Fibroblast of the conjunctiva (primary cell): ENCODE data around the gene AGAP6.
"Not testable (repeated sequence)": the region's sequence is repeated elsewhere in the genome, so short reads cannot be mapped to it uniquely, and the experiment has no call there.

Experiments used
- DNase-seq: peaks from one replicate; pipeline ENCODE4 v3.0.0-alpha.2; 2010; ENCODE audit warnings: low read depth

Gene AGAP6

DNA sequence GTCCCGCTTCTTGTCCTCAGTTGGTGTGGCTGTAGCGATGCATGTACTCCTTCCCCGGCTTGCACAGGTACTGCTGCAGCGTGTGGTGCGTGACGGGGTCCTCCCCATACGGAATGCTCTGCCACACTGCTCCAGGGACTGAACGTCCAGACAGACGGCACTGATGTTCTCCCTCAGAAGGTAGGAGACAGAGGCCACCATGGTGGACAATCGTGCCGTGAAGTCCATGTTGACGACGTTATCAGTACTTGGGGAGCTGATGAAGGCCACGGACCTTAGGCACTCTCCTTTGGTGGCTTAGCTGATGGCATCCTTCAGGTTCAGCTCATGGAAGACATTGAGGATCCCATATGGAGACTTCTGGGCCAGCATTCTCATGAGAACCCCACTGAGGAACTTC is 37.4 kb downstream of the AGAP6 start:
- DNase-seq: no peak

DNA sequence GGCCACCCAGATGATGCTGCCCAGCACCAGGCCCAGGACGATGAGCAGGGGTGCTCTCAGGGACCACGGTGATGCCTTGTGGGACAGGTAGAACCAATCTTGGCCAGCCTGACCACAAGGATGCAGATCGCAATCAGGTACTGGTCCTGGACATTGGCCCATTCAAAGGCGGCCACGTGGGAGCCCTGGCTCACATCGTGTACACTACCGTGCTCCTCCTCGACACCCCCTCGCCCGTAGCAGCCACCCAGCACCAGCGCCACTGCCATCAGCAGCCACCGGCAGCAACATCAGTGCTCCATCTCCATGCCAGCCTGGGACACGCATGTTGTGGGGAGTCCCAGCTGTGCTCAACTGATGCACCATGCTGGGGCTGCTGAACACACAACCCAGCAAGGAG is 39.0 kb downstream of the AGAP6 start:
- DNase-seq: no peak

DNA sequence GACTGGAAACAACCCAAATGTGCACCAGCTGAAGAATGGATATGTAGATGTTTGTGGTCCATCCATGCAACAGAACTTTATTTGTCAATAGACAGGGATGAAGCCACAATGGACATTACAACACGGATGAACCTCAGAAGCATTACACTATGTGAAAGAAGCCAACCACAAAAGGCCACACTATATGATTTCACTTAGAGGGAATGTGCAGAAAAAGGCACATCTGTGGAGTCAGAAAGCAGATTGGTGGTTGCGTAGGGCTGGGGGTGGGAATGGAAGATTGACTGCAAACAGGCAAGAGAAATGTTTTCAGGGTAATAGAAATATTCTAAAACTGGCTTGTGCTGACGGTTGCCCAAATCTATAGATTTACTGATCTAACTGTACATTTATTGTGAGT is 45.3 kb downstream of the AGAP6 start:
- DNase-seq: no peak

DNA sequence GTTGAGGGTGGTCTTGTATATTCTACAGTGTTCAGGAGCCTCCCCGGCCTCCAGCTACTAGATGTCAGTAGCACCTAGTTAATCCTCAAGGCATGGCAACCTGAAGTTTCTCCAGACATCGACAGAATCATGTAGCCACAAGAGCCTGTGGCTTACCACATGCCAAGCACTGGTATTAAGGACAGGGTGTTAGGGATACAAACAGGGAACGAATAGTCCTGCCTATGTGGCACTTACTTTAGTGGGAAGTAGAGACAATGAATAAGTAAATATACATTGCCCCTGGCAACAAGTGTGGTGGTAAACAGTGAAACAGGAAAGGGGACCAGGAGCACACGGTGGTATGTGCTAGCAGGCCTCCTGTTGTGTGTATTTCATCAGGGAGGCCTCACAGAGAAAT is 47.1 kb downstream of the AGAP6 start:
- DNase-seq: not testable (repeated sequence)

DNA sequence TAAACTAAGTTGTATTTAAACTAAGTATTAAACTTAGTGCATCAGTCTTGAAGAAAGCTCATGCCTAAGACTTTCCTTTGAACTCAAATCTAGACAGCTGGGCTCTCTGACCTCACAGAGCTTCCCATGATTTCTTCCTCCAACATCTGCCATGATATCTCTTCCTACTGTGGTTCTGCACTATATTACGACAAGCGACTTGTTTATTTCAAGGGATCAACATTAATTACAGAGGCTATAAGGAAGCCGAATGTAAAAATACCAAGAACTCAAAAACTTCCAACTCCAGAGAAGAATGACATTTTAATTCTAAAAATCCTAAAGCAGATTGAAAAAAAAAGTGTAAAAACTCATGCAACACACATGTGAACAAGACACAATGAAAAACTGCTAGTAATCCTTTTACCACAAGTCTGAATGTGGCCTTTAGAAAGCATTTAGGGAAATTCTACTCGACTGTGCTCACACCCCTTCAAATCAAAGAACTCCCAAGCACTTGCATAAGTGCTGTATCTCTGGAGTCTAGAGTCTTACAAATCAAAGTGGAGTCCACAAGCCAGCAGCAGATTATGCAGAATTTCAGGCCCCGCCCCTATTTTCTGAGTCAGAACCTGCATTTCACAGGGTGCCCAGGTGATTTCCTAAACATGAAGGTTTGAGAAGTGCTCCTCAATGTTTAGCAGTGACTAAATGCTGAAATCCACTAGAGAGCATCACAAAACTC is 56.9 kb downstream of the AGAP6 start:
- no peak for DNase-seq

DNA sequence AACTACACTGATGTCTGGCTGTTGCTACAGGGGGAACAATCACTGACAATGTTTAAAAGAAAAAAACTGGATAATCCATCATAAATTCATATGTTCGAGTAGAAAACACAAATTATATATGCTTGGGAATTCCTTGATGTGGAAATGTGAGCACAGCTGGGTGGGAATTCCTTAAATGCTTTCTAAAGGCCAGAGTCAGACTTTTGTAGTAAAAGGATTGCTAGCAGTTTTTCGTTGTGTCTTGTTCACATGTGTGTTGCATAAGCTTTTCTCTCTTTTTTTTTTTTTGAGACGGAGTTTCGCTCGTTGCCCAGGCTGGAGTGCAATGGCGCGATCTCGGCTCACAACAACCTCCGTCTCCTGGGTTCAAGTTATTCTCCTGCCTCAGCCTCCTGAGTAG is 58.3 kb downstream of the AGAP6 start:
- not testable (repeated sequence) for DNase-seq

DNA sequence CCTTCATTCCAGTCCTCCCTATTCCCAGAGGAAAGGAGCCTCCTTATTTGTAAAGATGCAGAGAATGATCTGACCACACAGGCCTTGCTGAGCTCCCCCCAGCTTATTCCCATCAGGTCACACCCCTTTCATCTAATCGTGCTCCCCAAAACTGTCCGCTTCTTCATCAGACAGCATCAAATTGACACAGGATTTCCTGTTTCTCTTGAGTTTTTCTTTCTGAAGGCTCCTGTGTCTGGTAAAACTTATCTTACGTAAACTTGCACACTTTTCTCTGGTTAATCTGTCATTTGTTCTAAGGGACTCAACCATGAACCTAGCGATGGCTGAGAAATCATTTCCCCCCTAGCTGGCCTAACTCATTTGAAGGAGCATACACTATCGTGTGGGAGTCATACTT is 59.4 kb downstream of the AGAP6 start:
- DNase-seq: not testable (repeated sequence)

DNA sequence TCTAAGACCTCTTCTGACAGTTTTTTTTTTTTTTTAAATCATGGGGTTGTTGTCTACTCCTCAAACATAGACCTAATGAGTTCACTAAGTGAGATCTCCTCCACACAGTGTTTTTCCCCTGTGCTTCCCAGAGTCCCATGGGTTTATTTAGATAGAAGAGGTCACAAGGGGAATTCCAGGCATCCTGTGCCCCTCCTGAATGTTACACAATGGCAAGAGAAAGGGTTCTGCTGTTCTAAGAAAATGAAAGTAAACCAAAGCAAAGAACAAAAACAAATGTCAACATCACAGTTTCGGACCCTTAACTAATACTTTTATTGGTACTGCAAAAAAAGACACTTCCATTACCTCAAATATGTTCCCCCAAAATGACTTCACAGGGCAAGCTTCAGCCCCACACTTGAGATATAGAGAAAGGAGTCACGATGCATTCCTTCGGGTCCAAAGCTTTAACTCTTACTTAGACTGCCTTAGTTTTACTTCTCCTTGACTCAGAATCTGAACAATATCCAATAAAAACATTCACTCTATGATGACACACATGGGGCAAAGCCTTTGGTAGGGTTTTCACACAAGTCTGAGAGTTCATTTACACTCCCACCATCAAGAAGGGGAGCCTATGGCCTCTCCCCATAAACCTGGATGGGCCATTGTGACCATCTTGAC is 63.9 kb downstream of the AGAP6 start:
- DNase-seq: not testable (repeated sequence)

DNA sequence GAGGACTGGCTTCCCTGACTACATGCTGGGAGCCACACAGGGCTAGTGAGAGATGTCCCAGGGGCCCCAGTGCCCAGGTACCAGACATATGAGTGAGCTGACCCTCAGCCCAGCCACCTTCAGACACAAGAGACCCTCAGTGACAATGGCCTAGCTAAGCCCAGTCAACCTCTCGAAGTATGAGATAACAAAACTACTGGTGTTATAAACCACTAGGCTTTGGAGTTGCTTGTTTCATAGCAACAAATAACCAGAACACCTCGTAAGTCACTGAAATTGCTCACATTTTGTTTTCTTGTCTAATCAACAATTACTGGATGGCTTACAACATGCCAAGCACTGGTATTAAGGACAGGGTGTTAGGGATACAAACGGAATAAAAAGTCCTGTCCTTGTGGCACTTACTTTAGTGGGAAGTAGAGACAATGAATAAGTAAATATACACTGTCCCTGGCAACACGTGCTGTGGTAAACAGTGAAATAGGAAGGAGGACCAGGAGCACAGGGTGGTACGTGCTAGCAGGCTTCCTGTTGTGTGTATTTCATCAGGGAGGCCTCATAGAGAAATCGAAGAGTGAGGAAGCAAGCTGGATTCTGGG is 64.7 kb downstream of the AGAP6 start:
- DNase-seq: not testable (repeated sequence)

DNA sequence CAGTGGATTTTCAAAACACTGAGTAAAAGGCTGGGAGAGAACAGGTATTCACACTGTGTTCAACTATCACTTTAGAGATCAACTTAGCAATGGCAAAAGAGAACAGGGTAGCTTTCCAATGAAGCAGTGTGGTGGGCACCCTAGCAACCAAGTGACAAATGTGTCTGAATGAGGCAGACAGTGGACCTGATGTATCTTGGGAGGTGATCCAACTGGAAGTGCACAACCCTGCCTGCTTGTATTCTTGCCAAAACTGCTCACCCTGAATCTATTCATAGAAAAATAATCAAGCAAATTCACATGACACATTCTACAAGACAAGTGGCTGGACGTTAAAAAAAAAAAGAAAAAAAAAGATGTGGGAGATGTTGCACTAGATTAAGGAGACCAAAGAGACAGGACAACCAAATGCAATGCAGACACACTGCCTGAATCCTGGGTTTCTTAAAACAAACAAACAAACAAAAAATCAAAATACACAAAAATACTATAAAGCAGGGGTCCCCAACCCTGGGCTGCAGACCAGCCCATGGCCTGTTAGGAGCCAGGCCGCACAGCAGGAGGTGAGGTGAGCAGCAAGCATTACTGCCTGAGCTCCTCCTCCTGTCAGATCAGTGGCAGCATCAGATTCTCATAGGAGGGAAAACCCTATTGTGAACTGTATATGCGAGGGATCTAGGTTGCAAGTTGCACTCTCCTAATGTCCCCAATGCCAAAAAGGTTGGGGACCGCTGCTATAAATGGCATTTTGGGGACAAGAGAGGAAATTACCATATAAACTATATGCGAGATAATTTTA is 67.5 kb downstream of the AGAP6 start:
- DNase-seq: not testable (repeated sequence)

DNA sequence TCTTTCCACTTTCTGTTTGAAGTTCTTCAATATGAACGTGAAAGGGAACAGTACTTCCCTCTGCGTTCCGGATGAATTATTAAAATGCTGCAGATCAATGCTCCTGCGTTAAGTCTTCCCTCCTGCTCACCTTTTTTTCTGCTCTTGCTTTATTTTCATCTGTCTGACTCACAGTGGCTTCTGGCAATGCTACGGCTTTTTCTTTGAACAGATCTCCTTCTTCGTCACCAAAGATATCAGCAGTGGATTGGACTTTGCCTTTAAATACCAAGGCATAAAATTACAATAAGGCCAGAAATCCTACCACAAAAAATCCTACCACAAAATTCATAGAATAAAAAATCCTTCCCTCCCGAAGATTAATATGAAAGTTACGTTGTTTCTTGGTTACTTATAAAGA is 68.4 kb downstream of the AGAP6 start:
- not testable (repeated sequence) for DNase-seq

DNA sequence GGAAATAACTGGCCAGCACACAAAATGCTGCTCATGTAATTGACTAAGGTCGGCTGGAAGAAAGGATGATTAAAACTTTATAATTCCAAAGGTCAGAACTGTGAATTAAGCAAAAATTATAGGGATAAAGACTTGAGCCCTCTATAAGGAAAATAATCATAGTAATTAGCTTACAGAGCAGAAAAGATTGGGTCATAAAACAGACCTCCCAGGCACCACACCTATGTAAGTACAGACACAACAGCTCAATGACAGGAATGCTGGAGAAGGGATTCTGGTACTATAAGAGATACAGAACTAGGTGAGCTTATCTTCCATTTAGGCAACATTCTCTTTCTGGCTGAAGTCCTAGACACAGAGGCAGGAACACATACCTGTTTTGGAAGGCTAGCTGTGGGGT is 70.5 kb downstream of the AGAP6 start:
- DNase-seq: not testable (repeated sequence)

DNA sequence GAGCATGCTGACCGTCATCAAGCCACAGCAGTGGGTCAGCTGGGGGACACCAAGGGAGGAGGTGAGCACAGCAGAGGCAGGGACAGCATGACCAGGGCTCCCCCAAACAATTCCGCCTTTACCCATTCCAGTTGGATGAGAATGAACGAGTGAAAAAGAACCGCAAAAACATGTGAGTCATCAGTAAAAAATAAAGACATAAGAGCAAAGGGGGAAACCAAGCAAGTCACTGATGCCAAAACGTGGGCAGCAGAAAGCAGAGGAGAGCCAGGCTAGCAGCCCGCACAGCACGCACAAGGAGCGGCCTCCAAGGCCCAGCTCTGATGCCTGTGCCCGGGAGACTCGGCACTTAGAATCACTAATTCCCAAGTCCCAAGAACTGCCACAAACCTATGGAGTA is 71.7 kb downstream of the AGAP6 start:
- not testable (repeated sequence) for DNase-seq
